Stomach (tissue), 9 donors: ENCODE results near the gene ANKRD44. TPM values are rescaled to one million over a fixed set of nuclear protein-coding genes. Genes with fewer than 3 reads are reported as not detected.

Experiments used
- DNase-seq, 2 donors: peaks; one replicate each; pipeline versions ENCODE4 v3.0.0 to v3.0.0-alpha.2; 2013 to 2019
- H3K27ac ChIP-seq, 5 donors: fragments of 200-600 bp in 4 of 5; sonication (generic) in 4 of 5; one replicate each; pipeline ENCODE4 v1.5.1; 2013 to 2019; ENCODE audit warnings: mild to moderate bottlenecking in 1 of 5, moderate library complexity in 1 of 5
- H3K27me3 ChIP-seq, 3 donors: fragments of 200-600 bp; sonication (generic); one replicate each; pipeline ENCODE4 v1.5.1; 2017 to 2019; ENCODE audit warnings: mixed run types in 1 of 3
- H3K36me3 ChIP-seq, 4 donors: fragments of 200-600 bp; sonication (generic); 1 replicate in 3 of 4; 2 replicates in 1 of 4; pipeline ENCODE4 v1.5.1; 2016 to 2019
- H3K4me1 ChIP-seq, 4 donors: fragments of 200-600 bp; sonication (generic); one replicate each; pipeline ENCODE4 v1.5.1; 2016 to 2019
- H3K4me3 ChIP-seq, 4 donors: fragments of 200-600 bp; sonication (generic) in 3 of 4; one replicate each; pipeline ENCODE4 v1.5.1; 2016 to 2019; ENCODE audit warnings: mild to moderate bottlenecking in 1 of 4
- H3K9me3 ChIP-seq, 4 donors: fragments of 200-600 bp; sonication (generic); one replicate each; pipeline ENCODE4 v1.5.1; 2016 to 2019
- EP300 ChIP-seq: sonication (generic); formaldehyde crosslinking; IDR thresholded peaks from one replicate; pipeline ENCODE4 v1.6.1; 2017; ENCODE audit warnings: antibody characterized with exemption
- POLR2A ChIP-seq, 4 donors: fragments of 450-650 bp; IDR thresholded peaks; one replicate each; pipeline ENCODE4 v1.6.1; 2016; ENCODE audit warnings: antibody characterized with exemption in 4 of 4, control low read depth in 2 of 4, mild to moderate bottlenecking in 1 of 4, moderate library complexity in 1 of 4
- POLR2AphosphoS5 ChIP-seq, 3 donors: sonication (generic); formaldehyde crosslinking; IDR thresholded peaks; one replicate each; pipeline ENCODE4 v1.6.1; 2016; ENCODE audit warnings: antibody characterized with exemption in 3 of 3
- WGBS, 5 donors: extraction: QIAGEN DNeasy Blood & Tissue Kit in 3 of 5; methylation state at CpG; one replicate each; pipeline versions ENCODE4 v1.1.5 to v1.1.7; 2013 to 2018; 5-methylcytosine and 5-hydroxymethylcytosine counted together
- intact Hi-C: fragments of 100-400 bp; cut with DNase I; formaldehyde crosslinking; loops from one replicate; pipeline ENCODE4 v1.15.1; 2023; ENCODE audit warnings: low total_unique reads
- polyA plus RNA-seq, 3 donors: library from polyadenylated mRNA; stranded (reverse); fragments of 200-250 nt; gene quantifications; one replicate each; pipeline ENCODE4 v1.2.3, GENCODE V29; 2013
- total RNA-seq, 5 donors: library from RNA; depleted of rRNA; stranded (reverse); fragments of >200 nt; gene quantifications; one replicate each; pipeline versions ENCODE4 v1.1.0 to v1.2.3, GENCODE V29; 2014 to 2016
- TF ChIP-seq, protein P1 (sequence below), 7 experiments: fragments of 450-650 bp in 4 of 7; fragments of 200-600 bp in 3 of 7; sonication (generic) in 3 of 7; IDR thresholded peaks; one replicate each; pipeline ENCODE4 v1.5.1; 2016 to 2019; ENCODE audit warnings: antibody characterized with exemption in 7 of 7, control low read depth in 2 of 7, mild to moderate bottlenecking in 1 of 7
- donor health status: healthy with polysubstance abuse.
- donor health status: Bipolar disorder and iron deficiency.
- donor health status: healthy.

The ANKRD44 gene
- total and polyA plus RNA-seq, 8 donors = 1.2 to 58.4 (median 7.0) TPM

DNA sequence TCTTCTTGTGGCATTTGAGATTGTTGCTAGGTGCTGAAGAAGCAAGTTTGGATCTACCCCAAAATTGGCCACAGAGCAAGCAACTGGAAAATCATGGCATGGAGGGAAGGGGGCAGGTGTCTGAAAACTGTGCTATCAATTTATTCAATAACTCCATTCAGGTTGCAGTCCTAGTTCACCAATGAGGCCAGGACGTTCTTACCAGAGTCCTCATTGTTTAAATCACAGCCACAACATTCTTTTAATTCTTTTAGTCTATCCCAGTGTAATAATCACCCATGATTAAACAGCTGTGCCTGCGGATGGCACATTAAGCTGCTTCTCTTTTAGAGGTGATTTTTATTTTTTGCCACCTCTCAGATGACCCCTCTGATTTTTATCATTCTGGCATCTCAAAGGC is 103.5 kb downstream of the ANKRD44 start:
- Histone ChIP-seq H3K4me1 (peaks cover 13 to 72% (median 38%) of the 10 kb centered on the region in 4 donors), H3K4me3 (no peak overlapping the region), H3K27ac (peak overlapping the region in 4 of 5 donors; percentile 5 to 76 (median 32)), H3K9me3 (no peaks in the 10 kb centered on the region), H3K27me3 (no peaks in the 10 kb centered on the region), H3K36me3 (no peaks in the 10 kb centered on the region)
- TF ChIP-seq, protein P1, sequence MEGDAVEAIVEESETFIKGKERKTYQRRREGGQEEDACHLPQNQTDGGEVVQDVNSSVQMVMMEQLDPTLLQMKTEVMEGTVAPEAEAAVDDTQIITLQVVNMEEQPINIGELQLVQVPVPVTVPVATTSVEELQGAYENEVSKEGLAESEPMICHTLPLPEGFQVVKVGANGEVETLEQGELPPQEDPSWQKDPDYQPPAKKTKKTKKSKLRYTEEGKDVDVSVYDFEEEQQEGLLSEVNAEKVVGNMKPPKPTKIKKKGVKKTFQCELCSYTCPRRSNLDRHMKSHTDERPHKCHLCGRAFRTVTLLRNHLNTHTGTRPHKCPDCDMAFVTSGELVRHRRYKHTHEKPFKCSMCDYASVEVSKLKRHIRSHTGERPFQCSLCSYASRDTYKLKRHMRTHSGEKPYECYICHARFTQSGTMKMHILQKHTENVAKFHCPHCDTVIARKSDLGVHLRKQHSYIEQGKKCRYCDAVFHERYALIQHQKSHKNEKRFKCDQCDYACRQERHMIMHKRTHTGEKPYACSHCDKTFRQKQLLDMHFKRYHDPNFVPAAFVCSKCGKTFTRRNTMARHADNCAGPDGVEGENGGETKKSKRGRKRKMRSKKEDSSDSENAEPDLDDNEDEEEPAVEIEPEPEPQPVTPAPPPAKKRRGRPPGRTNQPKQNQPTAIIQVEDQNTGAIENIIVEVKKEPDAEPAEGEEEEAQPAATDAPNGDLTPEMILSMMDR (IDR thresholded peaks at IDR 0.05) = no peak
- TF ChIP-seq POLR2A (IDR thresholded peaks at IDR 0.05) (no peak), EP300 (no peak), POLR2AphosphoS5 (IDR thresholded peaks at IDR 0.05) (no peak)
- WGBS, 5 donors = 45 to 69% (median 54%) methylated on average over 2 of the region's 2 CpGs
- DNase-seq = no peak
- intact Hi-C loops = no loop called here

- no peaks in the 10 kb centered on the region for H3K9me3 ChIP-seq
- H3K27me3 ChIP-seq = no peaks in the 10 kb centered on the region
- TF ChIP-seq, protein P1 (IDR thresholded peaks at IDR 0.05) = no peak
- TF ChIP-seq EP300 (no peak), POLR2A (IDR thresholded peaks at IDR 0.05) (no peak), POLR2AphosphoS5 (IDR thresholded peaks at IDR 0.05) (no peak)
- H3K36me3 ChIP-seq = no peaks in the 10 kb centered on the region
- H3K27ac ChIP-seq = peak overlapping the region in 4 of 5 donors; percentile 20 to 50 (median 26)
- WGBS, 5 donors = 69 to 77% (median 74%) methylated on average over 7 of the region's 7 CpGs
- DNase-seq = peak; percentile 27 to 62
- intact Hi-C loops = no loop called here
- H3K4me3 ChIP-seq = no peak overlapping the region
- peaks cover 11 to 72% (median 36%) of the 10 kb centered on the region in 4 donors for H3K4me1 ChIP-seq
Measured at GRCh38 chr2:197205585-197206215, 104.9 kb downstream of the ANKRD44 start.

GRCh38 chr2:197204519-197205250 is 105.9 kb downstream of the ANKRD44 start:
- no peaks in the 10 kb centered on the region for H3K36me3 ChIP-seq
- no peak overlapping the region for H3K4me3 ChIP-seq
- intact Hi-C loops = no loop called here
- no peak for TF ChIP-seq EP300
- TF ChIP-seq, protein P1 (IDR thresholded peaks at IDR 0.05) = no peak
- TF ChIP-seq POLR2AphosphoS5 (IDR thresholded peaks at IDR 0.05) = no peak
- 61 to 77% (median 65%) methylated on average over 5 of the region's 5 CpGs for whole genome bisulfite sequencing, 5 donors
- peak overlapping the region in 4 of 5 donors; percentile 20 to 50 (median 26) for H3K27ac ChIP-seq
- DNase-seq = no peak
- H3K9me3 ChIP-seq = no peaks in the 10 kb centered on the region
- no peaks in the 10 kb centered on the region for H3K27me3 ChIP-seq
- H3K4me1 ChIP-seq = peaks cover under 1 to 72% (median 31%) of the 10 kb centered on the region in 4 donors

DNA sequence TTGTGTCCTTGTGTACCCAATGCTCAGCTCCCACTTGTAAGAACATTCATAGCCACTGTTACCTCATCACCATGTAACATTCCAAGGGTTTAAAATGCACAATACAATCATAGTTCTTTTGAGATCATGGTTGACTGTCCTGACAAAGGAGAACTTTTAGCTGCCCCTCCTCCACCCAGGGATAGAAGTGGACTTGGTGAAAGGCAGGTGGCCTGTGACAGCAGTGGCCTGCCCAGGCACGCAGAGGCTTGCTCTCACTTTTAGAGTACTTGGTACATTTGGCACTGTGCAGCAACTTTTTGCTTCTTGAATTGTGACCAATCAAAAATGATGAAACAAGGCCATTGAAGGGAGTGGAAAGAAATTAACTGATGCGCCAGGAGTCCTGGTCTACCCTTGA is 108.7 kb downstream of the ANKRD44 start:
- H3K27ac ChIP-seq = no peak overlapping the region
- H3K4me1 ChIP-seq = peaks cover 0 to 68% (median 27%) of the 10 kb centered on the region in 4 donors
- TF ChIP-seq POLR2AphosphoS5 (IDR thresholded peaks at IDR 0.05) (no peak), EP300 (no peak), POLR2A (IDR thresholded peaks at IDR 0.05) (no peak)
- TF ChIP-seq, protein P1 (IDR thresholded peaks at IDR 0.05) = no peak
- intact Hi-C loops = no loop called here
- no peak overlapping the region for H3K4me3 ChIP-seq
- DNase-seq = no peak
- 90 to 98% (median 96%) methylated on average over 2 of the region's 2 CpGs for whole genome bisulfite sequencing, 5 donors
- H3K27me3 ChIP-seq = no peaks in the 10 kb centered on the region
- H3K36me3 ChIP-seq = no peaks in the 10 kb centered on the region
- no peaks in the 10 kb centered on the region for H3K9me3 ChIP-seq
